Kidney capillary endothelial cell (primary cell): ENCODE results near the gene ANTKMT.

Source experiments
- DNase-seq: peaks from one replicate; pipeline ENCODE4 v3.0.0-alpha.2; 2018; ENCODE audit warnings: low spot score

ANTKMT gene

DNA sequence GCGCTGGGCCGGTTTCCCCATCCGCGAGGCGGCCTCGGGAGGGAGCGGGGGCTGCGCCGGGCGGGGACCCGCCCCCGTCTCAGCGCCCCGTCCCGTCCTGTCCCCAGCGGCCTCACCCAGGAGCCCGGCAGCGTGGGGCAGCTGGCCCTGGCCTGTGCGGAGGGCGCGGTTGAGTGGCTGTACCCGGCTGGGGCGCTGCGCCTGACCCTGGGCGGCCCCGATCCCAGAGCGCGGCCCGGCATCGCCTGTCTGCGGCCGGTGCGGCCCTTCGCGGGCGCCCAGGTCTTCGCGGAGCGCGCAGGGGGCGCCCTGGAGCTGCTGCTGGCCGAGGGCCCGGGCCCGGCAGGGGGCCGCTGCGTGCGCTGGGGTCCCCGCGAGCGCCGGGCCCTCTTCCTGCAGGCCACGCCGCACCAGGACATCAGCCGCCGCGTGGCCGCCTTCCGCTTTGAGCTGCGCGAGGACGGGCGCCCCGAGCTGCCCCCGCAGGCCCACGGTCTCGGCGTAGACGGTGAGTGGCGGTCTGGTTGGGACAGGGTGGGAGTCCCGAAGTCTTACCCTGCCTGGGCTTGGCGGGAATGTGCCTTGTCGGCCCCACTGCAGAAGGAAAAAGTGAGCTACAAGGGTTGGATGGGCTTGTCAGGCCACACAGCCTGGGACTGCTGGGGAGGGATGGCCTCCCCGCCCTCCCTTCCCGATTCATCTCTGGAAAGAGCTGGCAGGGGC lies 5.3 kb upstream of the ANTKMT start:
- DNase-seq = no peak

DNA sequence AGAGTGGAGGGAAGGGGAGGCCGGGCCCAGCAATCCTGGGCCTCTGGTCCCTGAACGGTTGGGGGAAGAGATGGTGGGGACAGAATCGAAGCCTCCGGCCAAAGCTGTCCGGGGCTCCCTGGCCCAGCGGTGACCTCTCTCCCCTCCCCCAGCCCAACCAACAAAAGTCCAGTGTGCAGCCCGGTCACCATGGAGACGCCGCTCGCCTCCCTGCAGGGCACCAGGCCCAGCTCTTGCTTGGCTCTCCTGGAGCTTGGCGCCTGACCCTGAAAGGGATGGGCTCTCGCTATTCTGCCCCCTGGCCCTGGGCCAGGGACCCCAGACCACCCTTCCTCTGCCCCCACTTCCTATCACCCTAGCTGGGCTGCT lies 4.8 kb upstream of the ANTKMT start:
- DNase-seq = no peak

DNA sequence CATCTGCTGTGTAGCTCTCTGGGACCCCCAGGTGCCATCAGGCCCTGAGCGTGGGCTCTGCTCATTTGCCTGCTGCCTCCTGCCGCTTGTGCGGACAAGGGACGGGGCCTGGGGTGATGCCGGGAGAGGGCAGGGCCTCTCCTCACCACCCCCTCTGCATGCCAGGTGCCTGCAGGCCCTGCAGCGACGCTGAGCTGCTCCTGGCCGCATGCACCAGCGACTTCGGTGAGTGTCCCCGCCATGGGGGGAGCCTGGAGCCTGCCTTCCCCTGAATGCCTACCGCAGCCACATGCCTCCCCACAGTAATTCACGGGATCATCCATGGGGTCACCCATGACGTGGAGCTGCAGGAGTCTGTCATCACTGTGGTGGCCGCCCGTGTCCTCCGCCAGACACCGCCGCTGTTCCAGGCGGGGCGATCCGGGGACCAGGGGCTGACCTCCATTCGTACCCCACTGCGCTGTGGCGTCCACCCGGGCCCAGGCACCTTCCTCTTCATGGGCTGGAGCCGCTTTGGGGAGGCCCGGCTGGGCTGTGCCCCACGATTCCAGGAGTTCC lies 4.1 kb upstream of the ANTKMT start:
- DNase-seq = no peak

DNA sequence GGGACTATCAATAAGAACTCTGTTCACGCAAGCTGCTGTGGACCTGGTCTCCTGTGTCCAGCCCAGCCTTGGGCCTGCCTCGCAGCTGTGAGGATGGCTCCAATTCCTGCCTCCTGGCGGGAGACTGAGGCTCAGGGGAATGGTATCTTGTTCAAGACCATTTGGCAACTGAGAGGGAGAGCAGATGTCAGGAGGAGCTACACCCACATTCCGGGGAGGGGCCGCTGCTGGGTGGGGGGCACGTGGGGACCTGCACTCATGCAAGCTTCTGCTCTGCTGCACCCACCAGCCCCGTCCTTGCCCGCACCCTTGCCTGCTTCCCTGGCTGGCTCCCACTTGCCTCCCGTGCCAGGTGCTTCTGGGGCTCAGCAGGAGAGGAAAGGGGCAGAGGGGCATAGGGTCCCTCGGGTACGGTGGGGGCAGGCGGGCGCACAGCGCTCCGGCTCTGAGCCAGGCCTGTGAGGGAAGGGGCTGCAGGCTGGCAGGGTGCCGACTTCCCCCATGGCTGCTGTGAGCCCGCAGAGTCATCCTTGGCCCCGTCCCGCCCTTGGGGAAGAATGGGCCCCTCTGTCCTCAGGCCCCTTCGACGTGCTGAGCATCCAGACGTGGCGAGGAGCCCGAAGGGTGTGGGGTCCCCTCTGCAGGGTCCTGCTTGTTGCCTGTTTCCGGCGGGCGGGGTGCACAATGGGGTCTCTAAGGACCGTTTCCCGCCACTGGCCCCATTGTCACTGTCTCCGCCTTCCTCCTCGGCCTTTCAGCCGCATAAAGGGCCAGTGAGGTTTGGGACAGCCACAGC lies 3.3 kb upstream of the ANTKMT start:
- no peak for DNase-seq

DNA sequence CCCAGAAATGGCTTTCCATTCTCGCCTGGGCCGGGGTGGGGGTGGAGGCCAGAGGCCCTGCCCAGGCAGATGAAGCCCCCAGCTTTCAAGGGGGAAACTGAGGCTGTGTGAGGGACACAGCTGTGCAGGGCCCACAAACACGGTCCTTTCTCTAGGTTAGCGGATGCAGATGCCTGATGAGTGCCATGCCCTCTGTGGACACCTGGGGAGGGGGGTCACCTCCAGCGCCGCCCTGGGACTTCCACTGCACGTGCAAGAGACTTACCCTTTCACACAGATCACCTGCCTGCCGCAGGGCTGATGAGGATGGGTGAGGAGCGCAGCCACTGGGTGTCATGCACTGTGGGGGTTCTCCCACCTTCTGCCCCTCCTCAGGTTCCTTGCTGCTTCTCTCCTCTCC lies 2.6 kb upstream of the ANTKMT start:
- DNase-seq = no peak

DNA sequence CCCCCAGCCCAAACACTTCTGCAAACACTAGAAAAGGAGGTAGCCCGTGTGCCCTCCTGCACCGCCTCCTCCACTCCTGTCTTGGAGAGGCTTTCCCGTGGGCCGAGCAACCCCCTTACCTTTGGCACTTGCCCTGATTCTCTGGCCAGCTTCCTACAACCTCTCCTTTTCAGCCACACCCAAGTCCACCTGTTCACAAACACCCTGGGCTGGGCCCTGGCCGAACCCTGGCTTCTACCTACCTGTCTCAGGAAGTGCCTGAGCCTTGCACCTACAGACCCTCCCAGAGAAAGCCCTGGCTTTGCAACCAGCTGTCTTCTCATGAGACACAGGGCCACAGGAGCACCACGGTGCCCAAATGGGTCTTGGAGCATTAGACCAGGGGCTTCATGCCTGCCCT lies 2.0 kb upstream of the ANTKMT start:
- no peak for DNase-seq

DNA sequence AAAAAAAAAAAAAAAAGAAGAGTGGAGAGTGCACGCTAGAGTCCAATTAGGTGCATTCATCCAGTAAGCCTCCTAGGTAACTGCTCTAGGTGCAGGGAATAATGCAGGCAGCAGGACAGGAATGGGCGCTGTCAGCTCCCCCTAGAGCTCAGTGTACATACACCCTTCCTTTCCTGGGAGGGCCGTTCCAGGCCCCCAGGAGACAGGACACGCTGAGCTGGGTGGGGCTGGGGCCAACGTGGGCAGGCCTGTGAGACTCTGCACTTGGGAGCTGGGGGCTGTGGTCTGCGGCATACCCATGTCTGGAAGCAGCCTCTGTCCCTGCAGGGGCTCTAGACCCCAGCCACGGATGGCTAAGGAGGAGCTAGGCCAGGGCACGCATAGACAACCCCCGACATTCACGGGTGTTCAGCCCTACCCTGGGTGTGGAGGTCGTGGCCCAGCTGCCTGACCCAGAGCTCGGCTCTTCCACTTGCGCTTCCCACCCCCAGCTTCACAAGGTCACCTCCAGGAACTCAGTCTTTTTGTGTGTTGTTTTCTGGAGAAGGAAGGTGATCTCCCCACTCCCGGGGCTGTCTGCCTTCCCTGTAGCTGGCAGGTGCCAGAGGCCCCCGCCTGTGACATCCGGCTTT lies 1.0 kb upstream of the ANTKMT start:
- no peak for DNase-seq

DNA sequence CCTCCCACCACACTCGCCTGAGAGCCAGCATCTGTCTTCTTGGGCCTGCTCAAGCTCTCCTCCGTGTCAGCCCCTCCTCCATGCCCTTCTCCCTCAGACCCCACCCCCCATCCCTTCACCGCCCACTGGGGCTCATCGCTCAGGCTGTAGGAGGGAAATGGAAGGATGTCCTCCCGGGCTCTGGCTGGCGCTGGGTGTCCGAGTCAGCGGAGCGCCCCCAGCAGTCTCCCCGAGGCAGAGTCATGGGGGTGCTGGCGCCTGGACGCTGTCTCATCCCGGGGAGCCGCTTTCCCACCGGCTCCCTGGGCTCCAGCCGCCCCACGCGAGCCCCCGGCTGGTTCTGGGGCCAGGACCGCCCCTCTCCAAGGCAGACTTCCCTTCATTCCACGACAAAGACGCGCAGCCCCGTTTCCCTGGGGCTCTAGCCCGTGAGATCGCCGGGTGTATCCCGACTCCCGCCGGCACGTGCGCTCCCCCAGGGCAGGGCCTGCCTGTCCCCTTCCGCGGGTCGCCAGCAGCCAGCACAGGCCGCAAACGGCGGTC lies 428 bp upstream of the ANTKMT start:
- peak; percentile 50 for DNase-seq

DNA sequence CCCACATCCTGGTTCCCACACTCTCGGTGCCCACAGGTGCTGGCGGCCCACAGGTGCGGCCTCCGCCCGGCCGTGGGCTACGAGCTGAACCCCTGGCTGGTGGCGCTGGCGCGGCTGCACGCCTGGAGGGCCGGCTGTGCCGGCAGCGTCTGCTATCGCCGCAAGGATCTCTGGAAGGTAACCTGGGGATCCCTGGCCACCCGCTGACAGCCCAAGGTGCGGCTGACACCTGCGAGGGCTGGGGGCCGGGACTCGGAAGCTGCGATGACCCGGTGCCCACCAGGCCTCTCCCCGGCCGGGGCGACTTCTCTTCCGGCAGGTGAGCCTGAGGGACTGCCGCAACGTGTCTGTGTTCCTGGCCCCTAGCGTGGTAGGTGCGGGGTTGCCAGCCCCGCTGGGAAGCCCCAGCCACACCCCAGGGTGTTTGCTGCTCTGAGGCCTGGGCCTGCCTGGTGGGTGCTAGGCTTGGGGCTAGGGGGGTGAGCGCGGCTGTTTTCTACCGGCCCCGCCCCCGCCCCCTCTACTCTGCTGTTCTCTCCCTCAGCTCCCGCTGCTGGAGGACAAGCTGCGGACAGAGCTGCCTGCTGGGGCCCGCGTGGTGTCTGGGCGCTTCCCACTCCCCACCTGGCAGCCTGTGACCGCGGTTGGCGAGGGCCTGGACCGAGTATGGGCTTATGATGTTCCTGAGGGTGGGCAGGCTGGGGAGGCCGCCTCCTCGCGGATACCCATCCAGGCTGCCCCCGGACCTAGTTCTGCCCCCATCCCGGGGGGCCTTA lies 1.0 kb downstream of the ANTKMT start:
- DNase-seq = no peak

DNA sequence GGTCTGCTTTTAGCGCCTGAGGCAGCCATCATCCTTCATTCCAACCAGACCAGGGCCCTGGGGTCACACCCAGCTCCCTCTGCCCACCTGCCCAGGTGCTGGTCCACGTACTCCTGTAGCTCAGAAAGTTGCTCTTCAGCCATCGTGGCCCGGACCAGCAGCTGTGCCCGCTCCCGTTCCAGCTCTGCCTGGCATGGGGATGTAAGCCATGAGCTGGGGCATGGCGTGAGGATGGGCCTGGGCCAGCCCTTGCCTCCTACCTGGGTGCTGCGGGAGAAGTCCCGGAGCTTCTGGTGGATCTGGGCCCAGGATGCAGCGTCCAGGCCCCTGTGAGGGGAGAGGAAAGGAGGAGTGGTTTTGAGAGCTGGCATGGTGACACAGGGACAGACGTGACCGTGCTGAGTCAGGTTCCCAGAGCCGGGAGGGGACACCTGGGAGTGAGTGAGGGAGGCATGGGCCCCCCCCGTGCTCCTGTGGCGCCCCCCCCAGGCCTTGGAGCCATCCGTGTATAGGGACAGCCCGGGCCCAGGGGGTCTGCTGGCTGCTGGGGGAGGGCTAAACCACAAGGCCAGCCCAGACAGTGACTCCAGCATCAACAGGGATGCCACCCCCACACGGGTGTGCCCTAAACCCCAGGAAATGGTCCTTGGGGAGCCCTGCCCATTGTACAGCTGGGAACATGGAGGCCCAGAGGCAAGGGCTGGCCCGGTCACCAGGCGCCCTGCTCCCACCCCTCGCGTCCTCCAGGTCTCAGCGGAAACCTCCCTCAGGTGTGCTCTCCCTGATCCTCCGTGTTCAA lies 2.1 kb downstream of the ANTKMT start:
- no peak for DNase-seq

DNA sequence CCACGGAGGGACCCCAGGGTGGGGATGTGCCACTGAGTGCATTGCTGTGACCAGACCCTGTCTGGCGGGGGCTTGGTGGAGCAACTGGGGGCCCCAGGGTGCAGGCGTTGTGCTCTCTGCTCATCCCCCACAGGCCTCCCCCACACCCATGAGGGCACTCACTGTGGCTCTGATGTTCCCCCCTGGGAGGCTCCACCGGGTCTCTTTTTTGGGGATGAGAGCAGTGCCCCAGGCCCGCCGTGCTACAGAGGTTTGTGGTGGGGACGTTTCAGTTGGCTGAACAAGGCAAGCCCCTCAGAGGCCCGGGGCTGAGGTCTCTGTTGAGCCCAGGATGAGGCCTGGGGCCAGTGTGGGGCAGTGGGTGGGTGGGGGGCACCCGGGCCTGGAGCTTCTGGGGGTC lies 2.7 kb downstream of the ANTKMT start:
- no peak for DNase-seq

DNA sequence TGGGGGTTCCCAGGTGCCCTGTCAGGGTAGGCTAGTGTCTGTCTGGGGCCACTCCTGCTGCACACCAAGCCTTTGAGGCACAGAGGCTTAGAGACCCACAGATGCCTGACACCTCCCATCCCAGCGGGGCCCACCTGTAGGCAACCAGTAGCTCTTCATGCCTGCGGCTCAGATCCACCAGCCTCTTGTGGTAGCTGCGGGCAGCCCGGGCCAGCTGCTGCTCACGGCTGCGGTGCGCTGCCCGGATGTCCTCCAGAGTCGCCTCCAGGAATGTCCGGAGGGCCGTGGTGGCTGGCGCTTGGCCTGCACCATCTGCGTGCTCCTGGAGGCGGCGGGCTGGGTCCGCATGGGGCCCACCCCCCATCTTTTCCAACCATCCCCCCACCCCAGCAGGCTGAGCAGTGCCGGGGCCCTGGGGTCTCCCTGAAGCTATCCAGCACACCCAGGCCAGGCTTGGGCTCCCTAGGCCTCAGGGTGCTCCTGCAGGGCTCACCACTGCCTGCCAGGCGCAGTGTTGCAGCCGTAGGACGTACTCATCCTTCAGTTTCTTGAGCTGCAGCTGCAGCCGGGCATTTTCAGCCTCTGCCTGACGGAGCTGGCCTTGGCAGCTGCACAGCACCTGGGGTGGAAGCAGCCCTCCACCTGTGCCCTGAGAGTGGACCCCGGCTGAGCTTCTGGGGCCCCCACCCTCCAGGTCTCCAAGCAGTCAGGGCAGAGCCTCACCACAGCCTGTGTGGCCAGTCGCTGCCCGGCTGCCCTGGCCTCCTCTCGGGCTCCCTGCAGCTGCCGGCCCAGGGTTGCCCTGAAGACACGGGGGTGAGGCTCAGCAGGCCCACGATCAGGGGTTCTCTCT lies 3.5 kb downstream of the ANTKMT start:
- DNase-seq = no peak

DNA sequence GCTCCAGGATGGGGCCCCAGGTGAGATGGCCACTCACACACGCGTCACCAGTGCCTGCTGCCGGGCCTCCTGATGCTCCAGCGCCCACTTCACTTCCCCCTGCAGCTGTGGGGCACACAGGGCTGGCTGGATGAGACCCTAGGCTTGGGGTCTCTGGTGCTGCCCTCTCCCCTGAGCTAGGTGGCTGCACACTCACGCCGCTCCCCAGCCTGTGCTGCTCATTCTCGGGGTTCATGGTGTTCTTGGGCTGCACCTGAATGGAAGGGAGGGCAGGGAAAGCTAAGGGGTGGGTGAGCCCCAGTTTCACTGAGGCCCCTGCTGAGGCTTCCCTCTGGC lies 4.1 kb downstream of the ANTKMT start:
- no peak for DNase-seq

DNA sequence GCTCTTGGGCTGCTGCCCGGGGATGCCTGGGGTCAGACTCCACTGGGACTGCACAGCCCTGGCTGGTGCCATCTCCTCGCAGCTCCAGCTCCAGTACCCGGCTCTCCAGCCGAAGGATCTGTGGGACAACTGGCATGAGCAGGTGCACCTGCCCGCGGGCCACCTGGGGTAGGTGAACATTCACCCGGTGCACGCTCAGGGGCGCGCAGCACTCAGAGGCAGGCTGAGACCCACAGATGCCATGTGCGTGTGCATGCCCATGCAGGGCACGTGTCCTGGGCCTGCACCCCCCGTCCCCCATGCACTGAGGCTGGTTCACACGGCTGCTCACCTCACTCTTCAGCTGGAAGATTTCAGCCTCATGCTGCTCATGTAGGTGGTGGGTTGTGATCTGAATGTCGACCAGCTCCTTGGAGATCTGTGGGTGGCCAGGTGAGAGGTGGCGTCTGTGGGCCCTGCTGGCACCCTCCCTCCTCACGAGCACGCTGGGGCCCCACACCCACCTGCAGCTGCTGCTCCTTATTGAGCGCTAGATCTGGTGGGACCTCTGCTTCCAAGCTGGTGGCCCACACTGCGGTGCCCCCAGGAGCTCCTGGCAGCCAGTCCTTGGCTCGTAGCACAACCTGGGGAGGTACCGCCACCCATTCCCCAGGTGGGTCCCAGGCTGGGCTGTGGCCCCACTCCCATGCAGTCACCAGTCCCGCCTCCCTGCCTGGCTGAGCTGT lies 4.7 kb downstream of the ANTKMT start:
- no peak for DNase-seq

DNA sequence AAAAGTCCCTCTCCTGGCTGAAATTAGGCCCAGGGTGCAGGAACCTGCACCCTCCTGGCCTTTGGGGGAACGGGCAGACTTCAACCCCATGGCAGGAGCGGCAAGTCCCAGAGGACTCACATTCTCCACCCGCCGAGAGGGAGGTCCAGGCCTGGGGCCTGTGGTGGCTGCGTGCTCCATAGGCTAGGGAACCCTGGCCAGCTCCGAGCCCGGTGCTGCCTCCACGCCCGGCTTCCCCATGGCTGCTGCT lies 5.2 kb downstream of the ANTKMT start:
- DNase-seq = no peak

DNA sequence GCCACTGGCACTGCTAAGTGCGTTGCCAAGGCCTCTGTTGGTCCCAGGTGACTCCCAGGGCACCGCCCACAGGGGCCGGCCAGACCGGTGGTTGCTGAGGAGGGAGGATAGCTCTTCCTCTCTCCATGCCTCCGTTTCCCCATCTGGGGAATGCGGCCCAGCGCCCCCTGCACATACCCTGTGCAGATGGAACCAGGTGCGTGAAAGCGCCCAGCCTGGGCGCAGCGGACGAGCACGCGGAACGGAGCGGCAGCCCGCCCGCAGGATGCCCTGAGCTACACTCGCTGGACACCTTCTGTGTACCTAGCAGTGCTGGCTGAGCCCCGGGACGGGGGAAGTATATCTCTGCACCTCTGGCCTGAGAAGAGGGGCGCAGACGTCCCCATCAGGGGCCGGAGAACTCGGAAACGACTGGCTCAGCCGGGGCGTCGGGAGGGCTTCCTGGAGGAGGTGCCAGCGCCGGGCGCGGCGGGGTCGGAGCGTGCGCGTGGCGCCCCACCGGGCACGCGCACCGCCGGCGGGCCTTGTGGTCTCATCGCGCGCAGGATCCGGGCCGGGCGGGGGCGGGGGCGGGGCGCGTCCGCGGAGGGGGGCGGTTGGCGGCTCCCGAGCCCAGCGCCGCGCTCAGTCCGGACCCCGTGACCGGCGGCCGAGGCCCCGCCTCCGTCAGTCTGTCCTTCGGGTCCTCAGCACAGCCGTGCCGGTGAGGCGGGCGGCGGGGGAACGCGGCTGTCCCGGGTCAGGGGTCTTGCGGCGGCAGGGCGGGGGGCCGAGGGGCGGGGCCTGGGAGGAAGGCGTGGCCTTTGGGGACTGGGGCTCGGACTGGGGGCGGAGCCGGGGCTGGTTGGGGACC lies 5.7 kb downstream of the ANTKMT start, which contains the start of the genes CCDC78 and HAGHL:
CCDC78 (minus strand) TSS at position 6 of the 853 bp plus-strand sequence. CDS start 76 bp downstream, outside the sequence.
HAGHL (plus strand) TSS at position 669 of the 853 bp plus-strand sequence. CDS start 404 bp downstream, outside the sequence.
- no peak for DNase-seq

DNA sequence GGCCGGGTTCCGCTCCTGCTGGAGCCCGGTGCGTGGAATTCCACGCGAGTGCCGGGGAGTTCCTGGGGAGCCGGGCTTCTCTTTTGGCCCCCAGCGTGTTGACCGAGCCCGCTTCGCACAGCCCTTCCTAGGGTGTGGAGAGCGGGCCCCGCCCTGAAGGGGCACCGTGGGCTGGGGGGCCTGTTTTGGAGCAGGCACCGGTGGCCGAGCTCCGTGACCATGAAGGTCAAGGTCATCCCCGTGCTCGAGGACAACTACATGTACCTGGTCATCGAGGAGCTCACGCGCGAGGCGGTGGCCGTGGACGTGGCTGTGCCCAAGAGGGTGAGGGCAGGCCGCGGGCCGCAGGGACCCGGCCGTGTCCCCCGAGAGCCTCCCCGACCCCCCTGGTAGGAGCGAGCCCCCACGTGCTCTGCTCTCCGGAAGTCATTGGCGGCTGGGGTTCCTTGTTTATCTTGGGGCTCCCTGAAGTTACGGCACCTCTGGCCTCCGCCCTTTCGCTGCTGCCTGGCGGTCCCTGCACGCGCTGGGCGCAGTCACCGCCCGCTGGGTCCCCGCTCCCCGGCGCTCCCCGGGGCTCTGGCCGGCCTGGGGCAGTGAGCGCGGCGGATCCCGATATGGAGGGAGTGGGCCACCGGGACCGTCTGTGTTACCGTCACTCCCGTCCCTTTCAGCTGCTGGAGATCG lies 6.5 kb downstream of the ANTKMT start:
- no peak for DNase-seq
